Right lobe of liver (tissue), 6 donors: ENCODE measurements around the gene CLTB. TPM values are rescaled to one million over a fixed set of nuclear protein-coding genes. Genes with fewer than 3 reads are reported as not detected.

Source experiments
- ATAC-seq, 4 donors: fragments of 200-7000 bp; cut with Tn5 transposase; one replicate each; pipeline ENCODE4 v1.9.1; 2020; ENCODE audit warnings: mild to moderate bottlenecking in 4 of 4, moderate library complexity in 4 of 4
- DNase-seq, 3 donors: peaks; one replicate each; pipeline ENCODE4 v3.0.0-alpha.2; 2020
- H3K27ac ChIP-seq, 3 donors: fragments of 200-600 bp; one replicate each; pipeline ENCODE4 v1.8.0; 2022
- H3K27me3 ChIP-seq, 2 donors: fragments of 200-600 bp; one replicate each; pipeline ENCODE4 v1.8.0; 2022
- H3K36me3 ChIP-seq, 4 donors: fragments of 200-600 bp; sonication (generic) in 1 of 4; one replicate each; pipeline versions ENCODE4 v1.5.1 to v1.8.0; 2017 to 2022; ENCODE audit warnings: control low read depth in 1 of 4
- H3K4me1 ChIP-seq, 4 donors: fragments of 200-600 bp; sonication (generic) in 1 of 4; one replicate each; pipeline versions ENCODE4 v1.5.1 to v1.8.0; 2017 to 2022; ENCODE audit warnings: control low read depth in 1 of 4
- H3K4me3 ChIP-seq, 3 donors: fragments of 200-600 bp; one replicate each; pipeline ENCODE4 v1.8.0; 2022
- H3K9me3 ChIP-seq, 4 donors: fragments of 200-600 bp; sonication (generic) in 1 of 4; one replicate each; pipeline versions ENCODE4 v1.5.1 to v1.8.0; 2017 to 2022; ENCODE audit warnings: control low read depth in 1 of 4
- POLR2A ChIP-seq: fragments of 450-650 bp; IDR thresholded peaks from one replicate; pipeline ENCODE4 v1.6.1; 2017; ENCODE audit warnings: antibody characterized with exemption, mild to moderate bottlenecking
- WGBS: methylation state at CpG from one replicate; pipeline ENCODE4 v1.1.6; 2018; ENCODE audit warnings: low coverage, low lambda C conversion rate; ENCODE audit not compliant: insufficient coverage; ENCODE audit errors: missing lambda C conversion rate; 5-methylcytosine and 5-hydroxymethylcytosine counted together
- intact Hi-C, 2 donors: fragments of 100-400 bp; cut with DNase I; formaldehyde crosslinking; loops; one replicate each; pipeline versions ENCODE4 v1.11.2 to v1.14.1; 2022
- total RNA-seq, 6 experiments: library from RNA; depleted of rRNA in 2 of 6; stranded (reverse); fragments of >200 nt in 2 of 6; fragmentation: NEBNext Ultra II Directional in 3 of 6; extraction: Animal tissue kit (Norgen Biotek cat#: 25700) in 3 of 6; gene quantifications; one replicate each; pipeline versions ENCODE4 v1.1.0 to v1.2.4, GENCODE V29; 2016 to 2023
- TF ChIP-seq, protein P1 (sequence below), 4 donors: fragments of 200-600 bp in 3 of 4; fragments of 450-650 bp in 1 of 4; IDR thresholded peaks; one replicate each; pipeline versions ENCODE4 v1.5.1 to v1.8.0; 2016 to 2022; ENCODE audit warnings: antibody characterized with exemption in 4 of 4, mild to moderate bottlenecking in 2 of 4
- donor health status: DM: no; HTN: yes; CAD: no.
- donor health status: DM: no; HTN: no; CAD: no.
- donor health status: DM: no; HTN: no; CAD: no.
- donor health status: DM: no; HTN: yes; CAD: no.
- donor health status: DM: no; HTN: yes; CAD: no.

Gene CLTB
- total RNA-seq, 6 experiments from 2014 or later = 28.6 to 73.0 (median 31.3) TPM

DNA sequence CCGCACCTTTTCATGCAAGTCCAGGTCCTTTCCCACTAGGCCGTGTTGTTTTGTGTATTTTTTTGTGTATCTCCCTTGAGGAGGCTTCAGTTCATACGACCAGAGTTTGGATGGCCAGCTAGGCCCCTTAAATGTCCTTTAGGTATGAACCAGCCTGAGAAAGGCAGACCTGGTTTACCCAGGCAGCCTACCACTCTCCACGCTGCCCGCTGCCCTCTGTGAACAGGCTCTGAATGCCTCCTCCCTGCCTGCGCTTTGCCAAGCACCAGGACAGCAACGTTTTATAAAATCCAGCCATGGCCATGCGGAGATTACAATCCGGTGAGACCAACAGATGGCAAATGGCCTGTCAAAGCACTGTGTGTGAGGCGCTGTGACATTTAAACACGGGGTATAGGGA lies 626 bp upstream of the CLTB start:
- Histone ChIP-seq H3K36me3 (no peaks in the 10 kb centered on the region), H3K27me3 (no peaks in the 10 kb centered on the region), H3K9me3 (no peaks in the 10 kb centered on the region), H3K27ac (peak overlapping the region in 2 of 3 donors; percentile 20 to 62), H3K4me3 (peak overlapping the region in 1 of 3 donors; percentile 89), H3K4me1 (peaks cover 0 to 21% (median 2%) of the 10 kb centered on the region in 4 donors)
- TF ChIP-seq POLR2A = no peak
- TF ChIP-seq, protein P1, sequence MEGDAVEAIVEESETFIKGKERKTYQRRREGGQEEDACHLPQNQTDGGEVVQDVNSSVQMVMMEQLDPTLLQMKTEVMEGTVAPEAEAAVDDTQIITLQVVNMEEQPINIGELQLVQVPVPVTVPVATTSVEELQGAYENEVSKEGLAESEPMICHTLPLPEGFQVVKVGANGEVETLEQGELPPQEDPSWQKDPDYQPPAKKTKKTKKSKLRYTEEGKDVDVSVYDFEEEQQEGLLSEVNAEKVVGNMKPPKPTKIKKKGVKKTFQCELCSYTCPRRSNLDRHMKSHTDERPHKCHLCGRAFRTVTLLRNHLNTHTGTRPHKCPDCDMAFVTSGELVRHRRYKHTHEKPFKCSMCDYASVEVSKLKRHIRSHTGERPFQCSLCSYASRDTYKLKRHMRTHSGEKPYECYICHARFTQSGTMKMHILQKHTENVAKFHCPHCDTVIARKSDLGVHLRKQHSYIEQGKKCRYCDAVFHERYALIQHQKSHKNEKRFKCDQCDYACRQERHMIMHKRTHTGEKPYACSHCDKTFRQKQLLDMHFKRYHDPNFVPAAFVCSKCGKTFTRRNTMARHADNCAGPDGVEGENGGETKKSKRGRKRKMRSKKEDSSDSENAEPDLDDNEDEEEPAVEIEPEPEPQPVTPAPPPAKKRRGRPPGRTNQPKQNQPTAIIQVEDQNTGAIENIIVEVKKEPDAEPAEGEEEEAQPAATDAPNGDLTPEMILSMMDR (IDR thresholded peaks at IDR 0.05) = no peak
- WGBS = 88% methylated on average over 11 of the region's 11 CpGs
- intact Hi-C loops = loop anchor here in 1 of 2 donors (10.0 kb wide), 1 partner anchor 238 kb away; no protein-coding TSS in a partner anchor
- DNase-seq = no peak
- no peak for ATAC-seq

DNA sequence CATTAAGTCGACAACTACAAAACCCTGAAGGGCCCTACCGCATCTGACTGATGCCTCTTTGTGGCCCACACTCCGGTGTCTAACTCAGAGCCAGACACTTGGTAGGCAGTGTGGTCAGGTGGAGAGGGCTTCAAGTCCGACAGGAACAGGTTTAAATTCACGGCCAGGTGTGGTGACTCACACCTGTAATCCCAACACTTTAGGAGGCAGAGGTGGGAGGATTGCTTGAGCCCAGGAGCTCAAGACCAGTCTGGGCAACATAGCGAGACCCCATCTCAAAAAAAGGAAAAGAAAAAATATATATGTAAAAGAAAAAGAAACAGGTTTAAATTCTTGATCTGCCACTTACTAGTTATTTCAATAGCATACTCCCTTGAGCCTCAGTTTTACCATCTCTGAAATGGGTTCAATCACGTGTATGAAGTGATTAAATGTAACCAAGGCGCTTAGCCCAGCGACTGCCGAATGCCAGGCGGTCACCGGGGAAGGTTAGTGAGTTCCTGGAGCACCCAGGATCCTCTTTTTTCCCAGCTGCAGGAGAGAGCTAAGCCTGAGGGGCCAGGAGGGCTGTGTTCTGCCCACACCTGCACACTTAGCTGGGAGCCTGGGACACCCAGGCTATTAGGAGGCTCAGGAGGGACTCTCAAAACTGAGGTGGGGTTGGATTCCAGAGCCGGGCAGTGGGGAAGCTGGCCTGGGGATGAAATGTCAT lies 943 bp downstream of the CLTB start:
- ATAC-seq (peak in 1 of 4 donors; percentile 2), DNase-seq (no peak)
- H3K4me1 ChIP-seq = peaks cover 0 to 21% (median 2%) of the 10 kb centered on the region in 4 donors
- H3K27ac ChIP-seq = peak overlapping the region; percentile 84 to 88 (median 87)
- H3K4me3 ChIP-seq = peak overlapping the region; percentile 81 to 95 (median 89)
- 37% methylated on average over 8 of the region's 13 CpGs for WGBS
- H3K27me3 ChIP-seq = no peaks in the 10 kb centered on the region
- H3K9me3 ChIP-seq = no peaks in the 10 kb centered on the region
- intact Hi-C loops = loop anchor here in 1 of 2 donors (10.0 kb wide), 1 partner anchor 239 kb away; no protein-coding TSS in a partner anchor
- no peak for TF ChIP-seq POLR2A
- no peaks in the 10 kb centered on the region for H3K36me3 ChIP-seq

DNA sequence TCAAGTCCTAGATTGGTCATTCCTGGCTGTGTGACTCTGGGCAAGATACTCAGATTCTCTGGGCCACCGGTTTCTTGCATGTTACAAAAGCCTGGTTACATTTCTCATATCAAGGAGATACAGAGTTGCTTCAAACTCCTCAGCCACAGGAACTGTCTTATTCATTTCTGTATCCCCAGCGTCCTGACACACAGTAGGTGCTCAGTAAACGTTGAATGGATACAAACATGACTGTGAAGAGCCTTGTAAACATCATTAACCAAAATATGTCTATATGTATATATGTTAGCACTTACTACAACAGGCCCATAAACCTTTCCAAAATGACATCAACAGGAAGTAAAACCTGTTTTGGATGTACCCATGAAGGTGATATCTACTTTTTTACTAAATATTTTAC lies 1.6 kb downstream of the CLTB start:
- 36% methylated on average over 2 of the region's 3 CpGs for WGBS
- intact Hi-C loops = loop anchor here in 1 of 2 donors (10.0 kb wide), 1 partner anchor 240 kb away; no protein-coding TSS in a partner anchor
- TF ChIP-seq POLR2A = no peak
- TF ChIP-seq, protein P1 (IDR thresholded peaks at IDR 0.05) = no peak
- H3K4me3 ChIP-seq = no peak overlapping the region
- peaks cover 0 to 21% (median 2%) of the 10 kb centered on the region in 4 donors for H3K4me1 ChIP-seq
- DNase-seq (no peak), ATAC-seq (no peak)
- no peaks in the 10 kb centered on the region for H3K9me3 ChIP-seq
- H3K27me3 ChIP-seq = no peaks in the 10 kb centered on the region
- H3K27ac ChIP-seq = no peak overlapping the region
- H3K36me3 ChIP-seq = peaks cover 0 to 4% (median 4%) of the 10 kb centered on the region in 4 donors

DNA sequence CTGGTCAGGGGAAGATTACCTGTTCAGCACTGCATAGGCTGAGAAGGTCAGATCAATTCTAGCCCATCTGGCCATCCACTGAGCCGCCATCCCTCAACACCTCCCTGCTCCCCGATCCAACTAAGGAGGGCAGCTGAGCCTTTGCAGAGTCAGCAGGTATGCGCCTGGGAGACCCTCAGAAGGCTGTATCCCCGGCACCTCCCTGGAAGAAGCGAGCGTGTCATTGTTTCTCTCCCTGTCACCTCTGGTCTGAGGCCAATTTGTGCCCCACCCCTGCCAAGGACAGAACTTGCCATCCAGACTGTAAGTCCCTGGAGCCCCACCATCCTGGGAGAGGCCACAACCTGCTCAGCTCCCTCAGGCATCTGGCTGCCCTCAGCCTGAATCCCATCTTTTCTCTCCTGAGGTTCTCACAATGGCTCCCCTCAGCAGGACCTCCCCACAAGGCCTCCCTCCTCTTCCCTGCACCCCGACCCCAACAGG lies 2.6 kb downstream of the CLTB start:
- no peak overlapping the region for H3K27ac ChIP-seq
- no peaks in the 10 kb centered on the region for H3K27me3 ChIP-seq
- no peak overlapping the region for H3K4me3 ChIP-seq
- no CpG with 5 or more reads among the region's 7 CpGs for WGBS
- intact Hi-C loops = loop anchor here in 1 of 2 donors (10.0 kb wide), 1 partner anchor 241 kb away; no protein-coding TSS in a partner anchor
- H3K36me3 ChIP-seq = peaks cover 0 to 8% (median 4%) of the 10 kb centered on the region in 4 donors
- TF ChIP-seq POLR2A = no peak
- TF ChIP-seq, protein P1 (IDR thresholded peaks at IDR 0.05) = no peak
- H3K9me3 ChIP-seq = no peaks in the 10 kb centered on the region
- DNase-seq (no peak), ATAC-seq (no peak)
- H3K4me1 ChIP-seq = peaks cover 0 to 21% (median 2%) of the 10 kb centered on the region in 4 donors

DNA sequence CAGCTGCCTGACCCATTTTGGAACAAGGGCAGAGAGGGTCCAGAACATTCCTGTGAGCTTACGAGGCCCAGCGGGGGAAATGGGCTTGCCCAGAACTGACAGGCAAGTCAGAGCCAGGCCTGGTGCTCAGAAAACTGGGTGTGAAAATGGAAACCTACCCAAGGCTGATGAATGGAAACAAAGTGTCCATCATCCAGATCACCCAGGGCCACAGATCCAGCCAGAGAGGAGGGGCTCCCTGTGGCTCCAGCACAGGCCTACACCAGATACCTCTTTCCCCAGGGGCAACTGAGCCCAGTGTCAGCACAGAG lies 3.1 kb downstream of the CLTB start:
- ATAC-seq (no peak), DNase-seq (no peak)
- intact Hi-C loops = loop anchor here in 1 of 2 donors (10.0 kb wide), 1 partner anchor 242 kb away; no protein-coding TSS in a partner anchor
- H3K27ac ChIP-seq = no peak overlapping the region
- no peak for TF ChIP-seq POLR2A
- TF ChIP-seq, protein P1 (IDR thresholded peaks at IDR 0.05) = no peak
- H3K9me3 ChIP-seq = no peaks in the 10 kb centered on the region
- H3K4me1 ChIP-seq = peaks cover 0 to 21% (median 2%) of the 10 kb centered on the region in 4 donors
- no peaks in the 10 kb centered on the region for H3K27me3 ChIP-seq
- H3K36me3 ChIP-seq = peaks cover 0 to 8% (median 4%) of the 10 kb centered on the region in 4 donors
- WGBS = 80% methylated on average over 1 of the region's 2 CpGs
- H3K4me3 ChIP-seq = no peak overlapping the region
